ENCODE data around the gene RNF2.
A peak's percentile ranks its signal among the peaks of the same experiment; 100 is the strongest.
"Not testable (repeated sequence)": the region's sequence is repeated elsewhere in the genome, so short reads cannot be mapped to it uniquely, and the experiment has no call there.

Gene RNF2

DNA sequence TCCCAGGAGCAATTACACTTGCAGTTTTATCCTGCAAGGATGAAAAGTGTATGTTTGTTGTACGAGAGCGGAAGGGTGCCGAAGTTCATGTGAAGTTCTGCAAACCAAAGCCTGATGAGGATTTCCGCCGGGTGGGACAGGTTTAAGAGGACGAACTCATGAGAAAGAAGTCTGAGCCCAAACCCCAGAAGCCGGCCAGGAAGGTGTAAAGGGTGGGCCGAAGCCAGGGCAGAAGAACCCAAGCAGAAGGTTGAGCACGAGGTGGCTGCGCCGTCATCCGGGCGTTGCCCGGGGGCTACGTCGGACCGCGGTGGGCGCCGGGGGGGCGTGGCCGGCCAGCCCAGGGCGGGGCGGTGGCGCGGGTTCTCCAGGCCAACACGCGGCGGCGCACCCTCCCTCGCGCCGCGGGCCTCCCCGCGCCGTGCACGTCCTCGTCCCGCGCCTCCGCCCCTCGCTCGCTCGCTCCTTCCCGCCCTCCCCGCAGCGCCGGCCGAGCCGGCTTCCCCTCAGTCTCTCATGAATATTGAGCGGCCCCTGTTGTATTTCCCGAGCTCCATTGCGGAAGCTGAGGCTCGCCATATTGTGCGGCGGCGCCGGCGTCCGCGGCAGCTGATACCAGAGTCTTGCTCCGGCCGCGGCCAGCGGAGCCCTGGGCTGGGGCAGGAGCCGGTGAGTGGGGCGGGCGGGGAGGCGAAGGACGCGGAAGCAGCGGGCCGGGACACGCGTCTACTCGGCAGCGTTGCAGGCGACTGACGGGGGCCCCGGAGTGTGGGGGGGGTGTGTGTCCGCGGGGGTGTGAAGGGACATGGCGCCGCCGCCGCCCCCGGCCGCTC is at the start of gene RNF2:
RNF2 (plus strand) TSS at position 578 of the 833 bp plus-strand sequence. CDS start 41,996 bp downstream, outside the sequence.
- peak; percentile 78 for DNase-seq (ENCODE audit: low spot score)

DNA sequence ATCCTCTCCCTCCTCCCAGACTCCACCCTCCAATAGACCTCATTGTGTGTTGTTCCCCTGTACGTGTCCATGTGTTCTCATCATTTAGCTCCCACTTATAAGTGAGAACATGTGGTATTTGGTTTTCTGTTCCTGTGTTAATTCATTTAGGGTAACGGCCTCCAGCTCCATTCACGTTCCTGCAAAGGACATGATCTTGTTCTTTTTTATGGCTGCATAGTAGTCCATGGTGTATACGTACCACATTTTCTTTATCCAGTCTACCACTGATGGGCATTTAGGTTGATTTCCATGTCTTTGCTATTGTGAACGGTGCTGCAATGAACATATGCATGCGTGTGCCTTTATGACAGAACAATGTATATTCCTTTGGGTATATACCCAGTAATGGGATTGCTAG is 45.4 kb upstream of the RNF2 start:
- DNase-seq (ENCODE audit: low spot score) = not testable (repeated sequence)

DNA sequence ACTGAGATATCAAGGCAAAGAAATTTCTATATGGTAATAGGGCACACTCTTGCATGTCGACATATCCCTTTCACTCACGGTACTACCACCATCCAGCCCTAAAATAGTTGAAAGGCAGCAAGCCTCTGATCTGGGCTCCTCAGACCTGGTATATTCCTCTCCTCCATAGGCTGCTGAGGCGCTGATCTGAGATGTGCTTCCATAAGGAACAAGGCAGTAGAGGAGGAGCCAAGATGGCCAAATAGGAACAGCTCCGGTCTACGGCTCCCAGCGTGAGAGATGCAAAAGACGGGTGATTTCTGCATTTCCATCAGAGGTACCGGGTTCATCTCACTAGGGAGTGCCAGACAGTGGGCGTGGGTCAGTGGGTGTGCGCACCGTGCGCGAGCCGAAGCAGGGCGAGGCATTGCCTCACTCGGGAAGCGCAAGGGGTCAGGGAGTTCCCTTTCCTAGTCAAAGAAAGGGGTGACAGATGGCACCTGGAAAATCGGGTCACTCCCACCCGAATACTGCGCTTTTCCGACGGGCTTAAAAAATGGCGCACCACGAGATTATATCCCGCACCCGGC is 44.0 kb upstream of the RNF2 start:
- DNase-seq (ENCODE audit: low spot score) = not testable (repeated sequence)

DNA sequence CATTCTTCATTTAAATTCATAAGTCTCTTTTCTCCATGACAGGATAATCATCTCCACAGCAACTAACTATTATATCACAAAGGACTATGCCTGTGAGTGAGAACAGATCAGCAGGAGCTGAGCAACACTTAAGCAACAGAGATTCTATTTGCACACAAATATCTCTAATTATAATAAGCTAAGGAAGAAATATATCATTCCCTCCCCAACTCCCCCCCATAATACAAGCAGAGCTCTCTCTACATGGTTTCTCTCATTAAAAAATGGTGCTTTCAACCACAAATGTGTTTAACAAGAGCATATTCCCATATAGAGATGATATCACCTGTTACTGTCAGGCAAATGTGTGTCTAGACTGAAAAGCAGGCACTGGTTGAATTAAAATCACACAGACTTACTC is 36.5 kb upstream of the RNF2 start:
- DNase-seq (ENCODE audit: low spot score) = no peak

DNA sequence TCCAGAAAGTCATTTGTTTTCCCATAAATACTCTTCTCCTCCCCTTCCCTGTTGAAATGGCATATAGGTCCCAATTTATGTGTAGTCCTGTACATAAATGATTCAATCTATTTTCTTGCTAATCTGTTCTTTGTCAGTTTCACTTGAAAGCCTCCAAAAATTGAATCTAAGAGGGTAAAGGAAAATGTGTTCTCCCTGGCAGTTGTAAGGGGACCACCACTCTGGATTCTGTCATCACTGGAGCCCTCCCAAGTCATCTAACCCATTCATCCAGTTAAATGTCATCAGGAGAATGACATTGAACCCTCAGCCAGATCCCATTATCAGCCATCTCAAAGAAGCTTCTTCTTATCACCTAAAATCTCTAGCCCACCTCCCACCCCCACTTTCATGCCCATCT is 35.0 kb upstream of the RNF2 start:
- no peak for DNase-seq (ENCODE audit: low spot score)

DNA sequence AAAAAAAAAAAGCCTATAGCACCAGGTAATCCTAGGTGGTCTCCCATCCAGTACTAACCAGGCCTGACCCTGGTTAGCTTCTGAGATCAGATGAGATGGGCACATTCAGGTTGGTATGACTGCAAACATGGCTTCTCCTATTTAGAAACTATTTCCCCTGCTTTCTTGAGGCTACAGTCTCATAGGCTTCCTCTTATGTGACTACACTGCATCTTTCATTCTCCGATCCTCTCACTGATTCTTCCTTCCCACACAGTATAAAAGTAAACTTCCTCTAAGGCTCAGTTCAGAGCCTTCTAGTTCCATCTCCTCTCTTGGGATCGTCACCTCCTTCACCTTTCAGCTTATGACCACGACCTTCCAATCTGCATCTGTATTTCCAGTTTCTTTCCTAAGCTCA is 30.4 kb upstream of the RNF2 start:
- no peak for DNase-seq (ENCODE audit: low spot score)

DNA sequence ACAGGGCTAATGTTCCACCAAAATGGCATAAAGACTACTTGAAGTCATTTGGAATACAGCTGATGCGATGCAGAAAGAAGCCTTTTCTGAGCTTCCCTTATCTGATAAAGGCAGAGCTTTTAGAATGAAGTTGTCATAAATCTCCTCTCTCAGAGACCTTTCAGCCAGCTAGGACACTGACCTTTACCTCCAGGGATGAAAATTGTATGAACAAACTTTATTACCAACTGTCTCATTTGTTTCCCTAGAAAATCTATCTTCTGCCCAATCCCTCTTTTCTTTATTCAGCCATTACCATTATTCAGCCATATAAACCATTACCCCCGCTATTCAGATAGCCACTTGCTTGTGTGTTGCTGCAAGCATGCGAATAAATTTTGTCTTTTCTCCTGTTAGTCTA is 29.7 kb upstream of the RNF2 start:
- no peak for DNase-seq (ENCODE audit: low spot score)

DNA sequence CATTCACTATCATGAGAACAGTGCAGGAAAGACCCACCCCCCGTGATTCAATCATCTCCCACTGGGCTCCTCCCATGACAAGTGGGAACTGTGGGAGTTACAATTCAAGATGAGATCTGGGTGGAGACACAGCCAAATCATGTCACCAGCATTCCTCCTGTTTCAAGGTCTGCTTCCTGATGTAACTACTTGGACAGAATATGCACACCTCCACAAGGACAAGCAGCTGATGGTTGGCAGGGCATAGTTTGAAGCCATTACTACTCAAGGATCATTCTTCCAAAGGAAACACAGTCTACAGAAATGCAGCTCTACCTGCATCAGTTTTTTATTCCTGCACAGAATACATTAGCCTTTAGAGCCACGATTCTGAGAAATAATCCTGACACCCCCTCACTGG is 28.5 kb upstream of the RNF2 start:
- DNase-seq (ENCODE audit: low spot score) = no peak

DNA sequence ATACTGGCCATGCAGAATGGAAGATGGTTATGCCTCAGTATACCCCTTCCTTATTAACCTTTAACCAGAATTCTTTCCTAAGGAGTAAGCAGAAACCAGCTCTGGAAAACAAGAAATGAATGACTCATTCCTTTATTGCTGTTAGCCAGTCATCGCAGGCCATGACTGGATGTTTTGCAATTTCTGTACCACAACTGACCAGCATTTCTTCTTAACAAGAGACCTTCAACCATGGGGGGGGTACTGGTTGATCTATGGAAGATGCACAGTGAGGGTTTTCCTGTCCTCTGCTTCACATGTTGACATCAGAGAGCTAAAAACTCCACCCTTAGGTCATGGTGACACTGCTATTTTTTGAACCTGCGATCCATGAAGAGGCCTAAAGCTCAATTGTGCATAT is 28.0 kb upstream of the RNF2 start:
- DNase-seq (ENCODE audit: low spot score) = no peak

DNA sequence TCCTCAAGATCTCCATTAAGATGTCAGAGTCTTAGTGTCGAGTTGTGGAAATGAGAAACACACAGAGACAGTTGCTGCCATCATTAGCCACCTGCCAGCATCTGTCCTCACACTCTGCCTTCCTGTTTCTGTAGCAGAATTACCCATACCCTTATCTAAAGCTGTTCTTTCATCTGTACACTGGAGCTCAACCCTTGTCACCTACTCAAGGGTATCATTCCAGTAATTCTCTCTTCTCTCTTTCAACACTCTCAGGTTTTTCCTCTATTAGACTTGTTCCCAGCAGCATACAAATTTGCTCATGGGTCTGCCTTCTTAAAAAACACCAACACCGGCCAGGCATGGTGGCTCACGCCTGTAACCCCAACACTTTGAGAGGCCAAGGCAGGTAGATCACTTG is 27.4 kb upstream of the RNF2 start:
- DNase-seq (ENCODE audit: low spot score) = no peak

DNA sequence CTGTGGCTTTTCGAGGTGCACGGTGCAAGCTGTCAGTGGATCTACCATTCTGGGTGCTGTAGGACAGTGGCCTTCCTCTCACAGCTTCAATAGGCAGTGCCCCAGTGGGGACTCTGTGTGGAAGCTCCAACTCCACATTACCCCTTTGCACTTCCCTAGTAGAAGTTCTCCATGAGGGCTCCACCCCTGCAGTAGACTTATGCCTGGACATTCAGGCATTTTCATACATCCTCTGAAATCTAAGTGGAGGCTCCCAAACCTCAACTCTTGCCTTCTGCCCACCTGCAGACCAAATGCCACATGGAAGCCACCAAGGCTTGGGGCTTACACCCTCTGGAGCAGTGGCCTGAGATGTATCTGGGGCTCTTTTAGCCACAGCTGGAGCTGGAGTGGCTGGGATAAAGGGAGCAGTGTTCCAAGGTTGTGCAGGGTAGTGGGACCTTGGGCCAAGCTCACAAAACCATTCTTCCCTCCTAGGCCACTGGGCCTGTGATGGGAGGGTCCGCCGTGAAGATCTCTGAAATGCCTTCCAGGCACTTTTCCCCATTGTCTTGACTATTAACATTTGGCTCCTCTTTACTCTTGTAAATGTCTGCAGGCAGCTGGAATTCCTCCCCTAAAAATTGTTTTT is 18.0 kb upstream of the RNF2 start:
- DNase-seq (ENCODE audit: low spot score) = no peak

DNA sequence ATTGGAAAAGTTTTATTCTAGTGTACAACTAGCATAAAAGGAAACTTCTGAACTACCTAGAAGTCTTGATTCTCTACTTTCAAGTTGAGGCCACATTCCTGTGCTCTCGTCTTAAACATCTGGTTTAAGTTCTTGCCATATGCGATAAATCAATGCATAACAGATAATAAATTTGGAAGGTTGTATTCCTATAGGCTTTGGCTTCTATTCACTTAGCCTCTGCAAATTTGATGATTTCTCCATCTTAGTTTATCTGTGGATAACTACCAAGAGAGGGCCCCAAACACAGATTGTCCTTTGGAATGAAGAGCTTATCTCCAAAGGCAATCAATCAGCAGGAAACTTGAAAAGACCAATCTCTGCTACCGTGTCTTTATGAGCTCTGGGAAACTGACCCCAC is 11.7 kb upstream of the RNF2 start:
- DNase-seq (ENCODE audit: low spot score) = no peak

DNA sequence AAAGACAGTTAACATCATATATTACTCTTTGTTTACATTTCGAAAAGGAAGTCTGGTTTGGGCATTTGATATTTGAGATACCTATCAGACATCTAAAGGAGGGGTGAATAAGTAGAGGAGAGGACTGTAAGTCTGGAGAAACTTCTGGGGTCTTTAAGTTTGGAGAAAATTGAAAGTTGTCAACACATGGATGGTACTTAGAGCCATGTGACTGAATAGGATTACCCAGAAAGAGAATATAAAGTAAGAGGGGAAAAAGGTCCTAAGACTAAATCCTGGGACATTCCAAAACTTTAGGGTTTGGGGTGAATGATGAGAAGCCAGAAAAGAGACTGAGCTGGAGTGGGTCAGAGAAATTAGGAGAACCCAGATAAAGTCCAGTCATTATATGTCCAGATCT is 10.1 kb upstream of the RNF2 start:
- DNase-seq (ENCODE audit: low spot score) = no peak

DNA sequence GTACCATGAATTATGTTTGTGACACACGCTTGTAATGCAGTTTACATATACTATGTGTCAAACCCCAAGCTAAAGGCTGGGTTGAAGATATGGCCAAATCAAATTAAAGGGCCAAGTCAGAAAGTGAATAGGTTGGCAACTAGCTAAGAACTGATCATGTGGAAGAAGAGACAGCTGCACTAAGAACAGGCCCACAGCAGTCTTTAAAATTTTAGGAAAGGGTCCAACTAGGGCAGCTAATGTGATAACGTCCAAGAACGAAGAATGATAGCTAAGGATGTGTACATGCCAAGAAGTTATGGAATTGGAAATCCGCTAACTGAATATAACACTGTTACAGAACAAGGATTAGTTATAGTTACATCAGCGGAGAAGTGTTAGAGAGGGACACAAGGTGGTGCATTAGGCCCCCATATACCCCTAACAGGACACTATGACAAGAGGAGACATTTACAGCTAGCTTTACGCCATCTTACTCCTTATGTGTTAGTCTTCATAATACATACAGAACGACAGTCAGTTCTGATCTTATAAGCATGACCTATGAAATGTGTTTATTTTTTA is 6.5 kb upstream of the RNF2 start:
- no peak for DNase-seq (ENCODE audit: low spot score)

DNA sequence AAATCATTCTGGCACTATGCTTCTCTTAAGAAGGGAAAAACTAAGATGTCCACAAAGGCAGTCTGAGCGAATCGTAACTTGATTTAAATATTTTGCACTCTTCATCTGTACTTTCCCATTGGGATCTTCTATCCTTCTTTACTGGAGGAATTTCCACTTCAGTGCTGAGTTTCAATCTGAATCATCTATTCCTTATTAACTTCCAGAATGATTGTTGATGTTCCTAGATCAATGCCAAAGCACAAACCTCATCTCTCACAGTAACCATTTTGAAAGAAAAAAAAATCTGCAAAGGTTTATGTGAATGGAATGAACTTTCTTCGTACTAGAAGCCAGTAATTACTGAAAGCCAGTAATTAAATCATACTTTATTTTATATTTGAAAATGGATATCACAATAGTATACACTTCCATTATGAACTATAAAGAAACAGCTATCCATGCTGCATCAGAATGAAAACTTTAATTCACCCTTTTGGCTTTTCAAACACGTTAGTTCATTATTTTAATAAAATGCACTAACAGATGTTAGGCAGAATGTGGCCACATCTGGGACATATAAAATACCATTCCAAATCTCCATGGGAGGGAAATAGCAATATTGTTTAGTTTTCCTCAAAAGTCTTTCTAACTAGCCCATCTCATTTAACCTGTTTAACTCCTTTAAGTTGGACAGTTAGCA is 5.5 kb upstream of the RNF2 start:
- DNase-seq (ENCODE audit: low spot score) = no peak

DNA sequence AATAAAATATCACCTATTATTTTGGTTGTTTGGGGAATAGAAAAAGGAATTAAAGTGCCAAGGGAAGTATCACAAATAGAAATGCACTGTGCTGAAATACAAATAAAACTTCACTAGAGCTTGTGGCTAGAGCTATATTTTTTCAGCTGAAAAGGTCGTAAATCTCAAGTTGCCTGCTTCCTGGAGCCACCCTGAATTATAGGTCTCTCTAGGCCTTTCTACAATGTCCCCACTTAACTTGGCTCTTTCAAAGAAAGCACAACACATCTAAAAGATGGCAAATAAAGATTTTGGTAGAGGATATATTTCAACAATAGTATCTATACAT is 5.0 kb upstream of the RNF2 start:
- DNase-seq (ENCODE audit: low spot score) = no peak

DNA sequence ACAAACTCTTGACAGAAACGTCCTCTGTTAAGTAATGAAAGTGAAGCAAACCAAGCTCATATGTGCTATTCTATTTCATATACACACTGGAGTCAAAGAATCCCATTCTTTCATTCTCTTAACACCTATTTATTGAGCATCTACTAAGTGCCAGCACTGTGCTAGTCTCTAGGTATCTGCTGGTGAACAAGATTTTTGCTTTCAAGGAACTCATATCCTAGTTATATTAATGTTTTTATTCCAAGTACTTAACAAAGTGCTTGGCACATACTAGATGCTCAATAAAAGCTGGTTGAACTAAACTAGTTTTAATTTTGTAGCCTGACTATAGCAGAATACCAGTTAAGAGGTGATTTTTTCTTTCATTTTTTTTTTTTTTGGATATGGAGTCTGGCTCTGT is 3.6 kb upstream of the RNF2 start:
- DNase-seq (ENCODE audit: low spot score) = no peak

DNA sequence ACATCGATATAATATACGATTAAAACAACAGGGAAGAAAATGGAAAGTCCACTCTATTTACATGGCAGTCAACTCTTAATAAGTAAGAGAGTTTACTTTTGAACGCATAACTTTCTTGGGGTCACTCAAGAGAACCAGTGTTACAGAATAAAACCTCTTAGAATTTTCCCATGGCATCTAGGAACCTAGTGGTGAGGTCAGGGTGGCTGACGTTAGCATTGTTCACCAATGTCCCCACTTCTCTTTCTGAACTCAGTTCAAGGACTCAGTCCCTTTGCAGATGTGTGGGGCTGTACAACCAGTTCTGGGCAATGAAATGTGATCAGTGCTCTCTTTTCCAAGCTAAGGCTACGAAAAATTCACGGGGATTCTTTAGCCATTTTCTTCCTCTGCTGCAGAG is 2.6 kb upstream of the RNF2 start:
- no peak for DNase-seq (ENCODE audit: low spot score)

DNA sequence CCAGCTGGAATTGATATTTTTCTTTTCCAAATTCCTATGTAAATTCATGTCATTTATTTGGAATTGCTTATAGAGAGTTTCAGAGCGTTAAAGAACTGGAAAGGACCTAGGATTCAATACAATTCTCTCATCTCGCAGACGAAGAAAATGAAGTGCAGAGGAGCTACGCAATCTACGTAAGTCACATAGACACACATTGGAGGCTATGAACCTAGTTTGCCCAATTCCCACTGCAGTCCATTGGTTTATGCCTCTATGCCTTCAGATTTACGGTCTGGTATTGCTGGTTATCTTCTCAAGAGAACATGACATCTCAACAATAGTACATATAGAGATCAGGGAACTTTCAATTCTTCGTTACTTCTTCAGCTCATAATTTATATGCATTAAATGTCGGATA is 971 bp upstream of the RNF2 start:
- DNase-seq (ENCODE audit: low spot score) = peak; percentile 55

DNA sequence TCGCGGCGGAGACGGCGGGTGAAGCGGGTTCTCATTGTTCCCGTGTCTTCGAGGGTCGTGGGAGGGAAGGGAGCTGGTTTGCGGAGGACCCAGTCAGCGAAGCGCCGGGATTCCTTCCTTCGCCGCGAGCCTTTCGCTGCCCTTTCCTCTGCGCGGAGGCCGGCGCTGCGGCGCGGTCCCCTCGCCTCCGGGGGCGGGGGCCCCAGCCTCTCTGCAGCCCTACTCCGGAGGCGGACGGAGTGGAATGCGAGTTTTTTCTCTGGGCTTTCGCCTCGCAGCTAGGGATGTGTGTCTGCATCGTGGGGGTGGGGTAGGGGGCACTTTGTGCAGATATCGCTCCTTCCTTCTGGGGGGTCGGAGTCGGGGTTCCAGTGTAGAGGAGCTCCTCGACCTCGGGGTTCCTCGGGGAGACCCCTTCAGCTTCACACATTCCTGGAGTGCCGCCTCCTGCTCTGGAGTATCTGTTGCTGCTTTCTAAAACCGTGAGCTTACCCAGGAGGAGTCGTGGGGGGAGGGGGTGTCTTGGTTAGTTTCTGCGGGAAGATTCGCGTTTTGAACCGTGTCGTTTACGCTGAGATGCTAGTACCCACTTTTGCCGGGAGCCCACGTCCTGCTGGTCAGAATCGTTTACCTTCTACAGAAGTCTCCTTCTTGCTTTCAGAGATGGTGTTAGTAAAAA is 595 bp downstream of the RNF2 start:
- DNase-seq (ENCODE audit: low spot score) = peak; percentile 20

DNA sequence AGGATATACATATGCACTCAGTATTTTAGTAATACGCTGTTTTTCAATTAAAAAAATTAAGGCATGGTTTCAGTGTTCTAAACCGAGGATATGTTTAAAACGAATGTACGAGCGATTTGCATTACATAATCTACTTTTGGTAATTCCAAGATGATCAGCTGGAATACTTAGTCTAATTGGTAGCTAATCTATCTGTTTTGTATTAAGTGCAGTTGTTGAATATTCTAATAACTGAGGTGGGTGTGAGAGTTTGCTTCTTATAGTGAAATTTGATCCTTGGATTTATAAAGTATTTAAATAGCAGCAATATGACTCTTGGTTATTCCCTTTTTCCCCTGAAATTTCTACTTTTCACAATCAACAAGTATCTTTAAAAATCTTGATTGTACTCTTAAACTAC is 1.3 kb downstream of the RNF2 start:
- no peak for DNase-seq (ENCODE audit: low spot score)

DNA sequence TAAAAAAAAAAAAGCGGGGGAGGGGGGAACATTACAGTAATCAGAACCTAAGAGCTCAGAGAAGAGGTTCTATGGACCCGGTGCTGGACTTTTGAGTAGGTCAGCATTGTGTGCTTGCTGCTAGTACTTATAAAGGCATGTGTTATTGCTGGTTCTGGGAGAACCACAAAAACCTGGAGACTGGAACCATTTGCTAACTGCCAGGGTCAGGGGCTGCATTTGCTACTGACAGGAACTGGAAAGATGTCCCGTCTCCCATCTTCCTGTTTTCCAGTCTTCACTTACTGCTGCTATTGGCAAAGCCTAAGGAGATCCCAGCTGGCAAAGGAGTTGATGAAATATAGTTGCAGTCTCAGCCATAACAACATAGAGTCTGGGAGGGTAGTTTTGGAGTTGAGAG is 4.3 kb downstream of the RNF2 start:
- no peak for DNase-seq (ENCODE audit: low spot score)

Measured in pons (tissue), 1 donor.